Measurements from ENCODE around the gene ARX.
A peak's percentile ranks its signal among the peaks of the same experiment; 100 is the strongest.

Gene ARX

GRCh38 chrX:25034889-25035288 lies 19.1 kb upstream of the ARX start:
- Histone ChIP-seq H3K9me3 (ENCODE audit: low read depth, low read length) (no peaks in the 10 kb centered on the region), H3K9ac (ENCODE audit: insufficient read length) (no peak overlapping the region), H3K4me3 (no peak overlapping the region), H3K27ac (no peak overlapping the region), H3K36me3 (ENCODE audit: insufficient read depth, low read length) (no peaks in the 10 kb centered on the region)
- TF ChIP-seq EZH2 (IDR thresholded peaks at IDR 0.05) (no peak), FOXP2 (optimal IDR thresholded peaks at IDR 0.05; ENCODE audit: control extremely low read depth, extremely low read length, insufficient read depth) (no peak), POLR2AphosphoS5 (IDR thresholded peaks at IDR 0.05; ENCODE audit: borderline replicate concordance, low read depth, low read length) (no peak)
- DNase-seq (ENCODE audit: low read depth, low spot score) = no peak

- H3K36me3 ChIP-seq (ENCODE audit: insufficient read depth, low read length) = no peaks in the 10 kb centered on the region
- TF ChIP-seq POLR2AphosphoS5 (IDR thresholded peaks at IDR 0.05; ENCODE audit: borderline replicate concordance, low read depth, low read length) (no peak), FOXP2 (optimal IDR thresholded peaks at IDR 0.05; ENCODE audit: control extremely low read depth, extremely low read length, insufficient read depth) (no peak), EZH2 (IDR thresholded peaks at IDR 0.05) (no peak)
- H3K9me3 ChIP-seq (ENCODE audit: low read depth, low read length) = no peaks in the 10 kb centered on the region
- peak overlapping the region; percentile 31; the same call in 1 of the 2 replicates for H3K27ac ChIP-seq
- H3K4me3 ChIP-seq = no peak overlapping the region
- H3K9ac ChIP-seq (ENCODE audit: insufficient read length) = no peak overlapping the region
- no peak for DNase-seq (ENCODE audit: low read depth, low spot score)
Measured at GRCh38 chrX:25029288-25029825, 13.6 kb upstream of the ARX start.

GRCh38 chrX:25028726-25029125 lies 13.0 kb upstream of the ARX start:
- no peaks in the 10 kb centered on the region for H3K36me3 ChIP-seq (ENCODE audit: insufficient read depth, low read length)
- TF ChIP-seq POLR2AphosphoS5 (IDR thresholded peaks at IDR 0.05; ENCODE audit: borderline replicate concordance, low read depth, low read length) (no peak), FOXP2 (optimal IDR thresholded peaks at IDR 0.05; ENCODE audit: control extremely low read depth, extremely low read length, insufficient read depth) (no peak), EZH2 (IDR thresholded peaks at IDR 0.05) (no peak)
- no peak for DNase-seq (ENCODE audit: low read depth, low spot score)
- H3K9ac ChIP-seq (ENCODE audit: insufficient read length) = no peak overlapping the region
- no peak overlapping the region for H3K4me3 ChIP-seq
- H3K27ac ChIP-seq = peak overlapping the region; percentile 31; the same call in 1 of the 2 replicates
- H3K9me3 ChIP-seq (ENCODE audit: low read depth, low read length) = no peaks in the 10 kb centered on the region

- TF ChIP-seq FOXP2 (optimal IDR thresholded peaks at IDR 0.05; ENCODE audit: control extremely low read depth, extremely low read length, insufficient read depth) (no peak), POLR2AphosphoS5 (IDR thresholded peaks at IDR 0.05; ENCODE audit: borderline replicate concordance, low read depth, low read length) (no peak), EZH2 (IDR thresholded peaks at IDR 0.05) (no peak)
- H3K9me3 ChIP-seq (ENCODE audit: low read depth, low read length) = no peaks in the 10 kb centered on the region
- no peak overlapping the region for H3K4me3 ChIP-seq
- no peak overlapping the region for H3K9ac ChIP-seq (ENCODE audit: insufficient read length)
- no peak overlapping the region for H3K27ac ChIP-seq
- DNase-seq (ENCODE audit: low read depth, low spot score) = no peak
- H3K36me3 ChIP-seq (ENCODE audit: insufficient read depth, low read length) = no peaks in the 10 kb centered on the region
Measured at GRCh38 chrX:25026576-25026975, 10.8 kb upstream of the ARX start.

- no peaks in the 10 kb centered on the region for H3K36me3 ChIP-seq (ENCODE audit: insufficient read depth, low read length)
- H3K27ac ChIP-seq = no peak overlapping the region
- no peak for DNase-seq (ENCODE audit: low read depth, low spot score)
- no peak for TF ChIP-seq FOXP2 (optimal IDR thresholded peaks at IDR 0.05; ENCODE audit: control extremely low read depth, extremely low read length, insufficient read depth)
- no peak for TF ChIP-seq POLR2AphosphoS5 (IDR thresholded peaks at IDR 0.05; ENCODE audit: borderline replicate concordance, low read depth, low read length)
- no peak for TF ChIP-seq EZH2 (IDR thresholded peaks at IDR 0.05)
- H3K9me3 ChIP-seq (ENCODE audit: low read depth, low read length) = no peaks in the 10 kb centered on the region
- no peak overlapping the region for H3K9ac ChIP-seq (ENCODE audit: insufficient read length)
- no peak overlapping the region for H3K4me3 ChIP-seq
Measured at GRCh38 chrX:25025615-25026014, 9.8 kb upstream of the ARX start.

- no peak for TF ChIP-seq EZH2 (IDR thresholded peaks at IDR 0.05)
- no peak for TF ChIP-seq FOXP2 (optimal IDR thresholded peaks at IDR 0.05; ENCODE audit: control extremely low read depth, extremely low read length, insufficient read depth)
- TF ChIP-seq POLR2AphosphoS5 (IDR thresholded peaks at IDR 0.05; ENCODE audit: borderline replicate concordance, low read depth, low read length) = no peak
- no peaks in the 10 kb centered on the region for H3K36me3 ChIP-seq (ENCODE audit: insufficient read depth, low read length)
- no peaks in the 10 kb centered on the region for H3K9me3 ChIP-seq (ENCODE audit: low read depth, low read length)
- no peak overlapping the region for H3K4me3 ChIP-seq
- no peak overlapping the region for H3K9ac ChIP-seq (ENCODE audit: insufficient read length)
- no peak for DNase-seq (ENCODE audit: low read depth, low spot score)
- H3K27ac ChIP-seq = no peak overlapping the region
Measured at GRCh38 chrX:25023908-25024307, 8.1 kb upstream of the ARX start.

- H3K9me3 ChIP-seq (ENCODE audit: low read depth, low read length) = no peaks in the 10 kb centered on the region
- no peak for DNase-seq (ENCODE audit: low read depth, low spot score)
- H3K36me3 ChIP-seq (ENCODE audit: insufficient read depth, low read length) = no peaks in the 10 kb centered on the region
- H3K27ac ChIP-seq = no peak overlapping the region
- TF ChIP-seq FOXP2 (optimal IDR thresholded peaks at IDR 0.05; ENCODE audit: control extremely low read depth, extremely low read length, insufficient read depth) (no peak), EZH2 (IDR thresholded peaks at IDR 0.05) (no peak), POLR2AphosphoS5 (IDR thresholded peaks at IDR 0.05; ENCODE audit: borderline replicate concordance, low read depth, low read length) (no peak)
- H3K9ac ChIP-seq (ENCODE audit: insufficient read length) = no peak overlapping the region
- no peak overlapping the region for H3K4me3 ChIP-seq
Measured at GRCh38 chrX:25022499-25023325, 6.9 kb upstream of the ARX start.

- TF ChIP-seq EZH2 (IDR thresholded peaks at IDR 0.05) = no peak
- no peak for TF ChIP-seq POLR2AphosphoS5 (IDR thresholded peaks at IDR 0.05; ENCODE audit: borderline replicate concordance, low read depth, low read length)
- no peak for TF ChIP-seq FOXP2 (optimal IDR thresholded peaks at IDR 0.05; ENCODE audit: control extremely low read depth, extremely low read length, insufficient read depth)
Measured at GRCh38 chrX:25020905-25021449, 5.2 kb upstream of the ARX start.

More at GRCh38 chrX:25020905-25021449, 5.2 kb upstream of the ARX start:
- Histone ChIP-seq H3K36me3 (ENCODE audit: insufficient read depth, low read length) (no peaks in the 10 kb centered on the region), H3K4me3 (peak overlapping the region; percentile 81), H3K27ac (no peak overlapping the region), H3K9ac (ENCODE audit: insufficient read length) (peak overlapping the region; percentile 47), H3K9me3 (ENCODE audit: low read depth, low read length) (no peaks in the 10 kb centered on the region)
- DNase-seq (ENCODE audit: low read depth, low spot score) = no peak
